Right lung (tissue), 5 donors: ENCODE data around the gene RIMBP3B. TPM values are rescaled to one million over a fixed set of nuclear protein-coding genes. Genes with fewer than 3 reads are reported as not detected.
"Not testable (repeated sequence)": the region's sequence is repeated elsewhere in the genome, so short reads cannot be mapped to it uniquely, and the experiment has no call there.

Experiments
- DNase-seq, 2 donors: peaks; one replicate each; pipeline ENCODE4 v3.0.0-alpha.2; 2013
- polyA plus RNA-seq, 5 donors: library from polyadenylated mRNA; unstranded; fragments of 120-200 nt; gene quantifications; one replicate each; pipeline versions ENCODE4 v1.2.1 to v1.2.3, GENCODE V29; 2013; ENCODE audit warnings: inconsistent platforms in 1 of 5, low replicate concordance in 1 of 5; ENCODE audit not compliant: insufficient read length in 5 of 5, insufficient read depth in 1 of 5

RIMBP3B gene
- polyA plus RNA-seq, 5 donors = 0.03 TPM; not detected in 4

DNA sequence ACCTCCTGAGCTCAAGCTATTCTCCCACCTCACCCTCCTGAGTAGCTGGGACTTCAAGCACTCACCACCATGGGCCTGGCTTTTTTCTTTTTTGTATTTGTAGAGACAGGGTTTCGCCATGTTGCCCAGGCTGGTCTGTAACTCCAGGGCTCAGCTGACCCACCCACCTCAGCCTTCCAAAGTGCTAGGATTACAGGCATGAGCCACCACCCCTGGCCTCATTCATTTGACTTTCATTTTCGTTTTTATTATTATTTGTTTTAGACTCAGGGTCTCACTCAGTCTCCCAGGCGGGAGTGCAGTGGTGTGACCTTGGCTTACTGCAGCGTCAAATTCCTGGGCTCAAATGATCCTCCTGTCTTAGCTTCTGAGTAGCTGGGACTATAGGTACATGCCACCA is 24.2 kb downstream of the RIMBP3B start:
- DNase-seq = not testable (repeated sequence)

DNA sequence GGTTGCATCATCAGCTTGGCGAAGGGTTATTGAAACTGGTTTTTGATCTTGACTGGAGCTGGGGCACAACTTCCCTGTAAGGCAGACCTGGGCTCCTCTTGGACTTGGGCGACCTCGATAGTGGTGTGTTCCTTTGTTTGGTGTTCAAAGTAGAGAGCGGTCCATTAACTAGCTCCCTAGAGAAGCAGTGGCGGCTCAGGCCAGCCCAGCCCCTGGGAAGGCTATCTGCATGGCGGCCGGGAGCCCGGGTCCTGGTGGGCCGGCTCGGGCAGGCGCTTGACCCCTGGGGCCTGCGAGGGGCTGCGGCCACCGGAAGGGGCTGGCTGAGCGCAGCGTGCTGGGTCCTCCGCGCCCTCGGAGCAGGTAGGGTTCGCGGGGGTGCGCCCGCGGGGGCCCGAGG is 32.8 kb downstream of the RIMBP3B start:
- not testable (repeated sequence) for DNase-seq

DNA sequence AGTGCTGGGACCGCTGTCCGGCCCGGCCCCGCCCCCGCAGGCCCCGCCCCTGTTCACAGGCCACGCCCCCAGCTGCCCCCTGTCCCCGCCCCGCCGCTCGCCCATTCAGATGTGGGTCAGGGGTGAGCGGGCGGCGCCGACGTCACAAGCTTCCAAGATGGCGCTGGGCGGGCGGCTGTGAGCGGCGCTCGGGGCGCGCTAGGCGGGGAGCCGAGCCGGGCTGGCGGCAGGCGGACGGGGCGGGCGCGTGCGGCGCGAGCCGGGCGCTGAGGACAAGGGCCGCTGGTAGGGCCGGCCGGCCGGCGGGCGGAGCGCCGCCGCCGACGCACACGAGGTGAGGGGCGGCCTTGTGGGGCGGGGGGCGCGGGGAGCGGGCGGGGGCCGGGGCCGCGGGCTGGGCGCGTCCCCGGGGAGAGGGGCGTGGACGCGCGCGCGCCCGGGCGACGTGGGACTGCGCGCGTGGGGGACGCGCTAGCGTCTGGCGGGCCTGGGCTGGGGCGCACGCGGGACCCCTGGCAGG is 33.7 kb downstream of the RIMBP3B start, which contains the start of gene HIC2:
HIC2 (plus strand) TSS at position 145 of the 520 bp plus-strand sequence. CDS start 25,461 bp downstream, outside the sequence.
- DNase-seq = not testable (repeated sequence)

DNA sequence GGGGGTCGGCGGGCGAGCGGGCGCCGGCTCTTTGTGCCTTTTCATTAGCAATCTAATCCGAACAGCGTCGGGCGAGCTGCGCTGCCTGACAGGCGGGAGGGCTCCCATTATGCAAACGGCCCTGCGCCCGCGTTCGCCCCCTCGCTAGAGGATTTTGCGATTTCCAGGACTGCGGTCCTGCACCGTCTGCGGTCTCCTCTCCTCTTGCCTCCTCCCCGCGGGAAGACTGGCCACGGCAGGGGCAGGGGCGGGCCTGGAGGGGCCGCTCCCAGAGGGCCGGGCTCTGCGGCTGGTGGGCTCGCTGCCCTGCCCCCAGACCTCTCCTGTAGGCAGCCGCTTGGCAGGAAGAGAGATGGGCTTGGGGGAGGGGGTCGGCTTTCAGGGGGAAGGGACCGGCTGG is 34.3 kb downstream of the RIMBP3B start:
- not testable (repeated sequence) for DNase-seq

DNA sequence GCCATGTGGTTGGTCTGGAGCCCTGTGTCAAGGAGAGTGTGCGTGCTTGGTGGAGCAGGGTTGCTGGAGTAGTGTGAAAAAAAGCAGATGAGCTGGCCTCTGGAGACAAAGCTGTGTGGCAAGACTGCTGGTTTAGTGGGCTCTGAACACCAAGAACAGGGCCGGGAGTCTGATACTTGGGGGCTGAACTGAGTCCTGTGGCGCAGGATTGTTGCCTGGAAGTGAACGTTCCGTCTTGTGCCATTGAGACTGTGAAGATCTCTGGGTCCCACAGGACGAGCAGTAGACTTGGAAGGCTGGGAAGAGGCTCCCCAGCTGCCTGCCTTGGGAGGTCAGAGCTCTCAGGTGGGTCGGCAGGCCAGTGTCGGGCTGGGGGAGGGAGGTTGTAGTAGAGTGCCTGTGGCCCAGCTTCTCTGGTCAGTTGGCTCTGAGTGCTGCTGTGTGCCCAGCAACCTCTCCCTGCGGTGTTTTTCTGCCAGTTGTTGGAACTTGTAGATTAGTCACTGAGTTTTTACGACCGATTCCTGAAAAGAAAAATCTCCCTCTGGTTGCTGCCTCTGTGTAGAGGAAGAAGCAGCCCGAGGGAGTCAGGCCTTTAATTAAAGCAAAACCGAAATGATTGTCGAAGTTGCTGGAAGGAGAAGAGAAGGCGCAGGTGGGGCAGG is 35.6 kb downstream of the RIMBP3B start:
- not testable (repeated sequence) for DNase-seq

DNA sequence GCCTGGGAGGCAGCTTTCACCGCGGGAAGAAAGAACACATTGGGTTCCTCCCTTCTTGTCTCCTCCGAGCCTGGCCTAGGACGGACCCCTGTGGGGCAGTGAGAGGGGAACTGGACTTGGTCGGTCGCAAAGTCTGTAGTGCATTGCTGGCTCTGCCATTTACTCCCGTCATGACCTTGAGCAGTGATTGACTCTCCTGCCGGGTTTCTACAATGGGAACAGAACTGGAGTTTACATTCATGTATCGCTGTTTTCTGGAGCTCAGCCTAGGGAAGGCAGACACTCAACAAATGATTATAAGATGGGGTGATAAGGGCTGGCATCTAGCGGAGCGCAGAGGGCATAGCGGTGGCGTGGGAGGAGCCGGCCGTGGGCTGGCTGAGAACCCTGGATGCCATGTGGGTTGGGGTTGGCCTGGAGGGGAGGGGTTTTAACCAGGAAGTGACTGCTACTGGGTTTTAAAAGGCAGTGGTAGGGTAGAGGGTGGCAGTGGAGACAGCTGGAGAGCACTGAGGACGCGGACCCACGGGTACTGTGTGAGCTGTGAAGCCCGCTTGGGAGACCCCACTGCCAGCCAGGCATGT is 36.7 kb downstream of the RIMBP3B start:
- not testable (repeated sequence) for DNase-seq

DNA sequence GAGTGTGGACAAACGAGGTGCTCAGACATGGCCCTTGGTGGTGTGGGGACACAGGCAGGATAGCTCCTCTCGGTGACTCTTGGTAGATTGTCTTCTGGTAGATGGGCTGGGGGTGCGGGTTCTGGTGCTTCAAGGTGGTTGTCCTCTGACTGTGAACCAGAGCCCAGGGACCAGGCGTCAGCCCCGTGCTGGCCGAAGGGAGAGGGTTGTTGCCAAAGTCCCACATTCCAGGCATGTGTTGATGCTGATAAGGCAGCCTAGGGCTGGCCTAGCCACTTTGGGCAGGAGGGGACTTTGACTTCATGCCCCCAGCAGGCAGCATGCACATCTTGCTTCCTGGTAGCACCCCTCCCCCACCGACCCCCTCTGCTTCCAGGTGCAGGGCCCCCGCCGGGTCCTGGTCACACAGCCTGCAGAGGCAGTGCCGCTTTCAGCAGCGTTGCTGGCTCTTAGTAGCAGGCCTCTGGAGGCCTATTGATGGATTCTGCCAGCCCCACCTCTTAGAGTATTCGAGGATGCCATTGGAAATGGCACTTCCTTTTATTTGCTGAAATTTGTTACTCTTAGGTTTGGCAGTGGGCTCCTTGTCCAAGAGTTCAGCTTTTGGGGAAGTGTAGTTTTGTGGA is 40.6 kb downstream of the RIMBP3B start:
- DNase-seq = not testable (repeated sequence)

DNA sequence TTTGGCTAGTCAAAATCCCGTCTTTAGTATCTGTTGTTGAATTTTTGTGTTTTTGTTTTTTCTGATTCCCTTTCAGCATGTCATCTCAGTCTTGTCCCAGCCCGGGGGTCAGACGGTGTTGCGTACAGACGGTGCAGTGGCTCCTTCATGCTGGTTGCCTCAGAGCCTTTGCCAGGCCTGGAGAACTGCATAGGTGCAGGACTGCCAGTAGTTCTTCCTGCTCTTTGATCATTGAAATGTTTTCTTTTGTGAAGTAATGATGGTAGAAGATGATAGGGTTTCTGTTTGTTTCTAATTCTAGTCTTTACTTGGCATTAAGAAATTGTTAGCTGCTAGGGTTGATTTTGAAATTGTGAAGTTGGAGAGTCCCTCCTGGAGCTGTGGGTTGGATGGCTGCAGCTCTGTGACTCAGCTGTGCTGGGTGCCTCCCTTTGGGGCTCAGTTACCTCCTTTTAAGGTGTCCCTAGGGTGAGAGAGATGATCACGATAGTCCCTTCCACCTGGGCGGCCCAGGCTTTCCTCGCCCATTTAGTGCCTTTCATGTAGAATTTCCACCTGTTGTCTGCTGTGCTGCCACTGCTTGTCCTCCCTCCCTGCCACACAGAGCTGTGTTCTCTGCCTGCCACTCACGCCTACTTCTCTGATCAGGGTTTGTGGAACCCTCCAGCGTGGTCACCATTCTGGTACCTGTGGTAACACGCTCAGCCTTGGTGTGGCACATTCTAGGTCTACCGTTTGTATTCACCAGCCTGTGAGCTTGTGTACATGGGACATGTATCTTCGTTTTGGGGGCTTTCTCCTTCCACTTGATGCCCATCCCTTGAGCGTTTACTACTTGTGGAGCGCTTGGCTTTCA is 51.1 kb downstream of the RIMBP3B start:
- DNase-seq = not testable (repeated sequence)

DNA sequence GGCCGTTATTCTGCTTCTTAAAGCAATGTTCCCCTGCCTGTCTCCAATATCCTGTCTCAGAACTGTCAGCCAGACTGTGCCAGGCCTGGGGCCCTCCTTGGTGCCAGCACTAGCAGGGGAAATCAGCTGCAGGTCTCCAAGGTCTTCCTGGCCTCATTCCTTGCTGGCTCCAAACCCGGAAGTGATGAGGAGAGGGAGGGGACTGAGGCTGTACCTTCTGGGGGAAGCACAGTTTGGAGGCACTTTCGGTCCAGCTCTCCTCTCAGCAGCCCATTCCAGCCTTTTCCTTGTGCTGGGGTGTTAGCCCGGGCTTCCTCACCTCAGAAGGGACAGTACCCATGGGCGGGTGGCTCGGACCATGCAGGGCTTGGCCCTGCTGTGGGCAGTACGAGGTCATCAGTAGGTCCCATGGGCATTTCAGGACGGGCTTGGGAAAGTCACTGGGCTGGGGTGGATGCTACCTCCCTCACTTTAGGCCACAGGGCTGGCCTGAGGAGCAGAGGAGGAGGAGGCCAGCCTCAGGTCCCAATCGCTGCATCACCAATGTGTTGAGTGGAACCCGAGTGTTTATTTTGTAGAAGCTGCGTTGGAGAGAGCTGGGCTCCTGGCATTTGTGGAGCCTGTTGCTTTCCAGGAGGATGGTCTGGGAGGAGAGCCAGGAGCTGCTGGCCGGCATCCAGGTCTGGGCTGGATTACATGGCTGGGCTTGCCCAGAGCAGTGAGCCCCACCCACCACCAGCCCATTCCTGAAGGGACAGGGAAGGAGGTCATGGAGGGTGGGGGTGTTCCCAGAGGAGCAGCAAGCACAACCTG is 52.7 kb downstream of the RIMBP3B start:
- not testable (repeated sequence) for DNase-seq

DNA sequence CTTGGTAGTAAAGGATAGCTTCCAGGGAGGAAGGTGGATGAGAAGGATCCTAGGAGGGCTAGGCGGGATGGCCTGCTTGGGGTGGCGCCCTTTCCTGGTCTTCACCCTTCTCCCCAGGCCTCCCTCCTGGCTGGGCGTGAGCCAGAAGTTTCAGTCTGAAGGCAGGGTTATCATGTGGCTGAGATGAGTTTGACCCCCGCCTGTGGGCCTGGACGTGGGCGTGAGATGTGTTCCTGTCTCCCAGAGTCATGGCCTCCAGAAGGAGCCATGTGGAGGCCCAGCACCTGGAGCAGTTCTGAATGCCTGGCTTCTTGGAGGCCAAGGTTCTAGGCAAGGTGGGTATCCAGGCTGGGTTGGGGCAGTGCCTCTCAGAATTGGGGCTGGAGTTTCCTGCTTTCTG is 54.5 kb downstream of the RIMBP3B start:
- not testable (repeated sequence) for DNase-seq

Other genes with a start within 250 kb of the RIMBP3B start
- 1 to 10 TPM; 5.6 to 8.4 (median 6.7) TPM for gene HIC2, start 33.6 kb downstream of the RIMBP3B start, polyA plus RNA-seq
- gene TMEM191C, start 83.6 kb downstream of the RIMBP3B start, polyA plus RNA-seq = 1 to 10 TPM; 1.2 to 3.0 (median 1.9) TPM
- gene RIMBP3C, start 167.7 kb downstream of the RIMBP3B start, polyA plus RNA-seq = under 1 TPM in 4 of 5 donors, not detected in 1; 0.09 to 0.27 (median 0.24) TPM
- 10 to 100 TPM; 41.3 to 52.8 (median 47.5) TPM for gene UBE2L3, start 184.0 kb downstream of the RIMBP3B start, polyA plus RNA-seq
- gene YDJC, start 246.3 kb downstream of the RIMBP3B start, polyA plus RNA-seq = 10 to 100 TPM in 1 of 5 donors, 1 to 10 TPM in 4; 6.6 to 14.0 (median 8.9) TPM
- 1 to 10 TPM in 4 of 5 donors, under 1 TPM in 1; 0.90 to 1.6 (median 1.3) TPM for gene CCDC116, start 249.0 kb downstream of the RIMBP3B start, polyA plus RNA-seq